M059J (cell line): ENCODE measurements around the gene THUMPD3. TPM values are rescaled to one million over a fixed set of nuclear protein-coding genes. Genes with fewer than 3 reads are reported as not detected.

Experiments
- DNase-seq: peaks from one replicate; pipeline ENCODE4 v3.0.0-alpha.2; 2012; ENCODE audit warnings: low read depth
- total RNA-seq: library from RNA; depleted of rRNA; stranded (reverse); fragments of >200 nt; shearing (Covaris generic); gene quantifications from 2 replicates; pipeline ENCODE4 v1.2.3, GENCODE V29; 2014

Gene THUMPD3
- total RNA-seq, 1 experiment from 2014 or later: 24.4 TPM

- peak; percentile 43 for DNase-seq
Measured at GRCh38 chr3:9397906-9398699, 35.2 kb downstream of the THUMPD3 start.

- peak; percentile 40 for DNase-seq
Measured at GRCh38 chr3:9398700-9399336, 36.0 kb downstream of the THUMPD3 start.

- no peak for DNase-seq
Measured at GRCh38 chr3:9399337-9399703, 36.5 kb downstream of the THUMPD3 start.

GRCh38 chr3:9399746-9400145 is 36.9 kb downstream of the THUMPD3 start:
- peak; percentile 87 for DNase-seq

- DNase-seq: no peak
Measured at GRCh38 chr3:9400616-9401015, 37.8 kb downstream of the THUMPD3 start.

- DNase-seq: no peak
Measured at GRCh38 chr3:9401986-9402385, 39.1 kb downstream of the THUMPD3 start.

- no peak for DNase-seq
Measured at GRCh38 chr3:9402410-9403228, 39.8 kb downstream of the THUMPD3 start.

GRCh38 chr3:9403463-9403862 is 40.6 kb downstream of the THUMPD3 start:
- DNase-seq: no peak

GRCh38 chr3:9404680-9405079 is 41.8 kb downstream of the THUMPD3 start:
- DNase-seq: no peak

- no peak for DNase-seq
Measured at GRCh38 chr3:9405756-9406155, 42.9 kb downstream of the THUMPD3 start.

- no peak for DNase-seq
Measured at GRCh38 chr3:9406856-9407626, 44.2 kb downstream of the THUMPD3 start.

GRCh38 chr3:9408061-9408460 is 45.2 kb downstream of the THUMPD3 start:
- no peak for DNase-seq

GRCh38 chr3:9408546-9408945 is 45.7 kb downstream of the THUMPD3 start:
- DNase-seq: no peak

- no peak for DNase-seq
Measured at GRCh38 chr3:9409981-9410854, 47.4 kb downstream of the THUMPD3 start.

- DNase-seq: no peak
Measured at GRCh38 chr3:9411302-9411701, 48.4 kb downstream of the THUMPD3 start.

- no peak for DNase-seq
Measured at GRCh38 chr3:9412293-9412692, 49.4 kb downstream of the THUMPD3 start.

GRCh38 chr3:9414826-9415225 is 52.0 kb downstream of the THUMPD3 start:
- no peak for DNase-seq

- DNase-seq: no peak
Measured at GRCh38 chr3:9415485-9416138, 52.8 kb downstream of the THUMPD3 start.

- peak; percentile 34 for DNase-seq
Measured at GRCh38 chr3:9416139-9416780, 53.4 kb downstream of the THUMPD3 start.
